CD4-positive, alpha-beta T cell treated with Interleukin-15 for 1 hour (primary cell): ENCODE measurements around the gene KCNJ1.
A peak's percentile ranks its signal among the peaks of the same experiment; 100 is the strongest.

Experiments used
- DNase-seq: peaks from one replicate; pipeline ENCODE4 v3.0.0-alpha.2; 2020

Gene KCNJ1

GRCh38 chr11:128881221-128881620 is 14.1 kb upstream of the KCNJ1 start:
- DNase-seq: no peak

GRCh38 chr11:128879817-128880216 is 12.7 kb upstream of the KCNJ1 start:
- DNase-seq: no peak

- DNase-seq: no peak
Observed at GRCh38 chr11:128878455-128878854, 11.4 kb upstream of the KCNJ1 start.

- DNase-seq: no peak
Observed at GRCh38 chr11:128877726-128878125, 10.6 kb upstream of the KCNJ1 start.

GRCh38 chr11:128876133-128876650 is 9.1 kb upstream of the KCNJ1 start:
- no peak for DNase-seq

GRCh38 chr11:128874427-128874826 is 7.3 kb upstream of the KCNJ1 start:
- DNase-seq: no peak

GRCh38 chr11:128872594-128872993 is 5.5 kb upstream of the KCNJ1 start:
- no peak for DNase-seq

GRCh38 chr11:128872094-128872493 is 5.0 kb upstream of the KCNJ1 start:
- no peak for DNase-seq

GRCh38 chr11:128871168-128871610 is 4.1 kb upstream of the KCNJ1 start:
- DNase-seq: no peak

GRCh38 chr11:128868841-128869671 is 2.0 kb upstream of the KCNJ1 start:
- no peak for DNase-seq

GRCh38 chr11:128865490-128865889 is 1.6 kb downstream of the KCNJ1 start:
- no peak for DNase-seq

GRCh38 chr11:128862908-128863660 is 4.0 kb downstream of the KCNJ1 start:
- no peak for DNase-seq

GRCh38 chr11:128862406-128862805 is 4.7 kb downstream of the KCNJ1 start:
- DNase-seq: no peak

- no peak for DNase-seq
Observed at GRCh38 chr11:128860571-128861361, 6.3 kb downstream of the KCNJ1 start.

- DNase-seq: peak; percentile 76
Observed at GRCh38 chr11:128859563-128860441, 7.3 kb downstream of the KCNJ1 start.

- no peak for DNase-seq
Observed at GRCh38 chr11:128857341-128857740, 9.8 kb downstream of the KCNJ1 start.

- DNase-seq: no peak
Observed at GRCh38 chr11:128856241-128856640, 10.9 kb downstream of the KCNJ1 start.

- no peak for DNase-seq
Observed at GRCh38 chr11:128854841-128855240, 12.3 kb downstream of the KCNJ1 start.

GRCh38 chr11:128853559-128853958 is 13.5 kb downstream of the KCNJ1 start:
- DNase-seq: no peak

- DNase-seq: no peak
Observed at GRCh38 chr11:128852327-128853023, 14.6 kb downstream of the KCNJ1 start.

GRCh38 chr11:128848815-128849455 is 18.2 kb downstream of the KCNJ1 start:
- DNase-seq: peak; percentile 51
